ENCODE data around the gene ATRN.
"Not testable (repeated sequence)": the region's sequence is repeated elsewhere in the genome, so short reads cannot be mapped to it uniquely, and the experiment has no call there.

The ATRN gene

GRCh38 chr20:3470627-3471396, at the start of gene ATRN:
Gene ATRN, plus strand, starts transcription at chr20:3471018. Its CDS starts 90 bp downstream, at chr20:3471108.
- Histone ChIP-seq H3K4me3 (ENCODE audit: low read length) (peak within 1 kb of the TSS; percentile 93), H3K4me1 (ENCODE audit: insufficient read depth, low read length) (no peaks in the 10 kb centered on the region), H3K27me3 (ENCODE audit: insufficient read depth, low read length) (peaks cover 57% of the 10 kb centered on the region), H3K36me3 (ENCODE audit: insufficient read depth, low read depth, low read length) (no peaks in the 10 kb centered on the region), H3K9me3 (ENCODE audit: insufficient read depth, low read depth, low read length) (no peaks in the 10 kb centered on the region), H3K9ac (ENCODE audit: low read depth, low read length) (peak within 1 kb of the TSS; percentile 80; the same call in 1 of the 2 replicates), H3K27ac (ENCODE audit: low read length) (no peak within 1 kb of the TSS)

- Histone ChIP-seq H3K4me1 (ENCODE audit: insufficient read depth, low read length) (no peaks in the 10 kb centered on the region), H3K27ac (ENCODE audit: low read length) (no peak overlapping the region), H3K4me3 (ENCODE audit: low read length) (no peak overlapping the region), H3K9me3 (ENCODE audit: insufficient read depth, low read depth, low read length) (no peaks in the 10 kb centered on the region), H3K9ac (ENCODE audit: low read depth, low read length) (no peak overlapping the region), H3K36me3 (ENCODE audit: insufficient read depth, low read depth, low read length) (no peaks in the 10 kb centered on the region), H3K27me3 (ENCODE audit: insufficient read depth, low read length) (no peaks in the 10 kb centered on the region)
Measured at GRCh38 chr20:3421985-3422384, 48.8 kb upstream of the ATRN start.

DNA sequence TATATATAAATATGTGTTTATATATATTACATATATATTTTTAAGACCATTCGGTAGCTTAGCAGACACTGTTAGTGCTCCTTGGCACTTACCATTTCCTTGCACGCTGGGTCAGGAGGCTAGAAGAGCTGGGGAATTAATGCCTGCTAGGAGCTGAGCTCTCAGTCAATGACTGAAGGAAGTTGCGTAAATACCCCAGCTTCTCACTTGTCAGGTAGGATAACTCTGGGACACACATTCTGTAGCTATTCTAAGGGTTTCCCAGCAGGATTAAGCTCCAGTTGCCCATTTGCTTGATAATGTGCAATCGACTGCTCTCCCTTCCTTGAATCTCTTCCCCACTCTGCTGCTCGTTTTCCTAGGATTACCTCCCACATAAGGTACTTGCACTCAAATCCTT, 47.7 kb upstream of the ATRN start:
- H3K27ac ChIP-seq (ENCODE audit: low read length), result no peak overlapping the region
- H3K9ac ChIP-seq (ENCODE audit: low read depth, low read length), result no peak overlapping the region
- no peaks in the 10 kb centered on the region for H3K9me3 ChIP-seq (ENCODE audit: insufficient read depth, low read depth, low read length)
- no peak overlapping the region for H3K4me3 ChIP-seq (ENCODE audit: low read length)
- H3K36me3 ChIP-seq (ENCODE audit: insufficient read depth, low read depth, low read length), result no peaks in the 10 kb centered on the region
- H3K4me1 ChIP-seq (ENCODE audit: insufficient read depth, low read length), result no peaks in the 10 kb centered on the region
- no peaks in the 10 kb centered on the region for H3K27me3 ChIP-seq (ENCODE audit: insufficient read depth, low read length)

- not testable (repeated sequence) for H3K27ac ChIP-seq (ENCODE audit: low read length); H3K27me3 ChIP-seq (ENCODE audit: insufficient read depth, low read length); H3K9ac ChIP-seq (ENCODE audit: low read depth, low read length); H3K4me1 ChIP-seq (ENCODE audit: insufficient read depth, low read length); H3K9me3 ChIP-seq (ENCODE audit: insufficient read depth, low read depth, low read length); H3K36me3 ChIP-seq (ENCODE audit: insufficient read depth, low read depth, low read length); H3K4me3 ChIP-seq (ENCODE audit: low read length)
Measured at GRCh38 chr20:3426766-3427165, 44.1 kb upstream of the ATRN start.

GRCh38 chr20:3430376-3431069, 40.3 kb upstream of the ATRN start:
- Histone ChIP-seq H3K36me3 (ENCODE audit: insufficient read depth, low read depth, low read length) (no peaks in the 10 kb centered on the region), H3K4me3 (ENCODE audit: low read length) (no peak overlapping the region), H3K9me3 (ENCODE audit: insufficient read depth, low read depth, low read length) (no peaks in the 10 kb centered on the region), H3K27ac (ENCODE audit: low read length) (no peak overlapping the region), H3K9ac (ENCODE audit: low read depth, low read length) (no peak overlapping the region), H3K4me1 (ENCODE audit: insufficient read depth, low read length) (0 out of 2 replicates have a peak, but pooled peaks cover 3% of the 10 kb centered on the region), H3K27me3 (ENCODE audit: insufficient read depth, low read length) (no peaks in the 10 kb centered on the region)

GRCh38 chr20:3431109-3431508, 39.7 kb upstream of the ATRN start:
- Histone ChIP-seq H3K27me3 (ENCODE audit: insufficient read depth, low read length) (no peaks in the 10 kb centered on the region), H3K9ac (ENCODE audit: low read depth, low read length) (no peak overlapping the region), H3K27ac (ENCODE audit: low read length) (no peak overlapping the region), H3K4me1 (ENCODE audit: insufficient read depth, low read length) (0 out of 2 replicates have a peak, but pooled peaks cover 3% of the 10 kb centered on the region), H3K4me3 (ENCODE audit: low read length) (no peak overlapping the region), H3K36me3 (ENCODE audit: insufficient read depth, low read depth, low read length) (no peaks in the 10 kb centered on the region), H3K9me3 (ENCODE audit: insufficient read depth, low read depth, low read length) (no peaks in the 10 kb centered on the region)

DNA sequence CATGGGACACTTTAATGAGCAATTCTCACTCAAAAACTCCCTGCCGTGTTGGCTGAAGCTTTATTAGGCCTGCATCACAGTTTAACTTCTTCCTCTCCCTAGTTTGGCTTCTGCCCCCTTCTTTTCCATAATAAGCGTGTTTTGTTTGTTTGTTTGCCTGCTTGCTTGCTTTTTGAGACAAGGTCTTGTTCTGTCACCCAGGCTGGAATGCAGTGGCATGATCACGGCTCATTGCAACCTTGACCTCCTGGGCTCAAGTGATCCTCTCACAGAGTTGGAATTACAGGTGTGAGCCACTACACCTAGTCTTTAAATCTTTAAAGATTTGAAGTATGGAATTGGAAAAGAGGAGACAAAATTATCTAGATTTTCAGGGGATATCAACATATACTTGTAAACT, 38.0 kb upstream of the ATRN start:
- H3K9ac ChIP-seq (ENCODE audit: low read depth, low read length), result no peak overlapping the region
- no peaks in the 10 kb centered on the region for H3K9me3 ChIP-seq (ENCODE audit: insufficient read depth, low read depth, low read length)
- H3K36me3 ChIP-seq (ENCODE audit: insufficient read depth, low read depth, low read length), result no peaks in the 10 kb centered on the region
- no peak overlapping the region for H3K4me3 ChIP-seq (ENCODE audit: low read length)
- 0 out of 2 replicates have a peak, but pooled peaks cover 3% of the 10 kb centered on the region for H3K4me1 ChIP-seq (ENCODE audit: insufficient read depth, low read length)
- no peaks in the 10 kb centered on the region for H3K27me3 ChIP-seq (ENCODE audit: insufficient read depth, low read length)
- H3K27ac ChIP-seq (ENCODE audit: low read length), result no peak overlapping the region

DNA sequence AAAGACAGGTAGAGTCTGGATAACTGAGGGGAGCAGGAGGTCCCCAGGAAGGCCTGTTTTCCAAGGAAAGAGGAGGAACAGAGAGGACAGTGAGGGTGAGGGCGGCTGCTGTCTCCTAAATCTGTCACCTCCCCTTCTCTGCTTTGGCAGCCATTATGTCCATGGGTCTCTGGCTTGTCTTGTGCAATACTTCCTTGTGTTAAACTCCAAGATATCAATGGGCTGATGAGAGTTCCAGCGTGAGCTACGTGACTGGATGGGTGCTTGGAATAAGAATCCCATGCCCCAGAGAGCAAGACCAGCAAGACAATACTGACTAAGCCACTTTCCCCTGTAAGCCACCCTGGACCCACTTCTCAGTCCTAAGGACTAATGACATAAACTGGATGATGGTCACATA, 37.1 kb upstream of the ATRN start:
- H3K36me3 ChIP-seq (ENCODE audit: insufficient read depth, low read depth, low read length), result no peaks in the 10 kb centered on the region
- H3K27ac ChIP-seq (ENCODE audit: low read length), result no peak overlapping the region
- no peaks in the 10 kb centered on the region for H3K9me3 ChIP-seq (ENCODE audit: insufficient read depth, low read depth, low read length)
- 0 out of 2 replicates have a peak, but pooled peaks cover 3% of the 10 kb centered on the region for H3K4me1 ChIP-seq (ENCODE audit: insufficient read depth, low read length)
- no peak overlapping the region for H3K4me3 ChIP-seq (ENCODE audit: low read length)
- H3K27me3 ChIP-seq (ENCODE audit: insufficient read depth, low read length), result no peaks in the 10 kb centered on the region
- no peak overlapping the region for H3K9ac ChIP-seq (ENCODE audit: low read depth, low read length)

GRCh38 chr20:3434232-3434631, 36.6 kb upstream of the ATRN start:
- H3K9ac ChIP-seq (ENCODE audit: low read depth, low read length), result no peak overlapping the region; the same call in 1 of the 2 replicates
- 0 out of 2 replicates have a peak, but pooled peaks cover 3% of the 10 kb centered on the region for H3K4me1 ChIP-seq (ENCODE audit: insufficient read depth, low read length)
- H3K36me3 ChIP-seq (ENCODE audit: insufficient read depth, low read depth, low read length), result no peaks in the 10 kb centered on the region
- no peak overlapping the region for H3K27ac ChIP-seq (ENCODE audit: low read length)
- no peaks in the 10 kb centered on the region for H3K9me3 ChIP-seq (ENCODE audit: insufficient read depth, low read depth, low read length)
- H3K4me3 ChIP-seq (ENCODE audit: low read length), result no peak overlapping the region
- no peaks in the 10 kb centered on the region for H3K27me3 ChIP-seq (ENCODE audit: insufficient read depth, low read length)

DNA sequence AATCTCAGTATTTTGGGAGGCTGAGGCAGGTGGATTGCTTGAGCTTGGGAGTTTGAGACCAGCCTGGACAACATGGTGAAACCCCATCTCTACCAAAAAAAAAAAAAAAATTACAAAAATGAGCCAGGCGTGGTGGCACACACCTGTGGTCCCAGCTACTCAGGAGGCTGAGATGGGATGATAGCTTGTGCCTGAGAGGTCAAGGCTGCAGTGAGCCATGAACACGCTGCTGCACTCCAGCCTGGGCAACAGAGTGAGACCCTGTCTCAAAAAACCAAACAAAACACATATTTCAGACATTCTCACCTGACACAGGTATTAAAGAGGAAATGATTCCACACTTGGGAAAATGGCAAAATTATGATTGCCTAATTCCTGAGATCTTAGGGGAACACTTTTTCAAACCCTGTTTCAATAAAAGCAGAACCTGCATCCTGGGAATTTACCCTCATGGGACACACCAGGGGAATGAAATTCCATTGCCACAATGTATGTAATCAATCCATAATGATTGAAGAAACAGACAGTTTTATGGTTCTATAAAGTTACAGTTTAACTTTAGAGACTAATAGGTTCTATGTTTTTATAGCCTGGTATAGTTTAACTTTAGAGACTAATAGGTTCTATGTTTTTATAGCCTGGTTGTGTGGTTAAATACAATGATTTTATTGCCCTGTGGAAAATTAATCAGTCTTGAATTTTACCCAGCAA, 33.8 kb upstream of the ATRN start:
- Histone ChIP-seq H3K27ac (ENCODE audit: low read length) (no peak overlapping the region), H3K27me3 (ENCODE audit: insufficient read depth, low read length) (no peaks in the 10 kb centered on the region), H3K36me3 (ENCODE audit: insufficient read depth, low read depth, low read length) (no peaks in the 10 kb centered on the region), H3K4me1 (ENCODE audit: insufficient read depth, low read length) (0 out of 2 replicates have a peak, but pooled peaks cover 3% of the 10 kb centered on the region), H3K9me3 (ENCODE audit: insufficient read depth, low read depth, low read length) (no peaks in the 10 kb centered on the region), H3K9ac (ENCODE audit: low read depth, low read length) (no peak overlapping the region), H3K4me3 (ENCODE audit: low read length) (no peak overlapping the region)

DNA sequence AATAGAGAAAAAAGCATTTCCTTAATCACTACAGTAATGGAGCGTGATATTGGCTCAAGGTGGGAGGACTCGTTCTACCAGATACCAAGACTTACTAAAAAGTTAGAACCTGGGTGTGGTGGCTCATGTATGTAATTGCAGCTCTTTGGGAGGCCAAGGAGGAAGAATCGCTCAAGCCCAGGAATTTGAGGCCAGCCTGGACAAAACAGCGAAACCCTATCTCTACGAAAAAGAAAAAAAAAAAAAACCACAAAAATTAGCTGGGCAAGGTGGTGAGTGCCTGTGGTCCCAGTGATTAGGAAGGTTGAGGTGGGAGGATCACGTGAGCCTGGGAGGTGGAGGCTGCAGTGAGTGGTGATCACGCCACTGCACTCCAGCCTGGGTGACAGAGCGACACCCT, 24.0 kb upstream of the ATRN start:
- H3K36me3 ChIP-seq (ENCODE audit: insufficient read depth, low read depth, low read length), result no peaks in the 10 kb centered on the region
- no peaks in the 10 kb centered on the region for H3K4me1 ChIP-seq (ENCODE audit: insufficient read depth, low read length)
- H3K4me3 ChIP-seq (ENCODE audit: low read length), result no peak overlapping the region
- no peak overlapping the region for H3K9ac ChIP-seq (ENCODE audit: low read depth, low read length)
- H3K27ac ChIP-seq (ENCODE audit: low read length), result no peak overlapping the region
- no peaks in the 10 kb centered on the region for H3K27me3 ChIP-seq (ENCODE audit: insufficient read depth, low read length)
- H3K9me3 ChIP-seq (ENCODE audit: insufficient read depth, low read depth, low read length), result no peaks in the 10 kb centered on the region
